Measurements from ENCODE around the gene TLNRD1.

TLNRD1 gene

GRCh38 chr15:80977627-80978036, 23.1 kb upstream of the TLNRD1 start:
- no peak for DNase-seq (ENCODE audit: low read depth)

DNA sequence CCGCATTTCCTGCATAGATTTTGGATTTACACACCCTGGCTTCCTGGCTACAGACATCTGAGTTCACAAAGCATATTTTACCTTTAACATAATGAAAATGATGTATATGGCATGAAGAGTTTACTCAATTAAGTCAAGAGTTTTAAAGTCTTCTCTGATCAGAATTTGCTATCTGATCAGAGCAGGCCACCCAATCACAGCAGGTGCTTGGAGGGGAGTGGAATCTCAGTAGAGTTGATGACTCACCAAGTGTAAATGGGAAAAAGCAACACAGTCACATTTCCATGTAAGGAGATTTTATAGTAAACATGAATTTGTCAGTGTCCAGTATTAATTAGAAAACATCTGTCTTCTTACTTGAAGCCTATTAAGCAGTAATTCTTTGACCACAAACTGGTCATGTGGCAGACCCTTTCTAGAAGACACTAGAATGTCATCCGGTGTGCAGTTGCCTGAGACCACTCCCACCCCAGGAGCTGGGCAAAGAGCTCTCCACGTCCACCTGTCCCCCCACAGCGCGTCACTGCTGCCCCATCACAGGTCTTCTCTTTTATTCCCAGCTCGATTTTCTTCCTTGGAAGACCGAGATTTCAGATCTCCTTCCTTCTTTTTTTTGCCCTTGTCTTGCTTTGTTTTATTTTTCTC, 21.9 kb upstream of the TLNRD1 start:
- DNase-seq (ENCODE audit: low read depth) = no peak

- no peak for DNase-seq (ENCODE audit: low read depth)
These were observed 21.1 kb upstream of the TLNRD1 start for GRCh38 chr15:80979538-80980200.

DNA sequence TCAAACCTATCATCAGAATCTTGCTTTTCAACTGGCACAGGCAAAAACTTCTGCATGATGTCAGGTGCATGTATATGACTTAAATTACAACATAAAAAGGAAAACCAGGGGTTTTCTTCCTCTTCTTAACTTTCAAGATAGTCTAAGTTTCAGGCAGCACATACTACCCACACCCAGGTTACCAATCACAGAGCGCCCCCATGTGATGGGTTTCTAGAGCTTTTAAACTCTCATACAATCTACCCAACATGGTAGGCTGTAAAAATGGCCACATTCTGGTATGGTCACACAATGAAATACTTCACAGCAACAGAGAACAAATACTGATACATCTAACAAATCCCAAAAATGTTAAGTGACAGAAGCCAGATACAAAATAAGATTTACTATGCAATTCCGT, 18.5 kb upstream of the TLNRD1 start:
- no peak for DNase-seq (ENCODE audit: low read depth)

GRCh38 chr15:80982839-80983238, 17.9 kb upstream of the TLNRD1 start:
- DNase-seq (ENCODE audit: low read depth) = no peak

- DNase-seq (ENCODE audit: low read depth) = no peak
These were observed 15.9 kb upstream of the TLNRD1 start for GRCh38 chr15:80984856-80985255.

DNA sequence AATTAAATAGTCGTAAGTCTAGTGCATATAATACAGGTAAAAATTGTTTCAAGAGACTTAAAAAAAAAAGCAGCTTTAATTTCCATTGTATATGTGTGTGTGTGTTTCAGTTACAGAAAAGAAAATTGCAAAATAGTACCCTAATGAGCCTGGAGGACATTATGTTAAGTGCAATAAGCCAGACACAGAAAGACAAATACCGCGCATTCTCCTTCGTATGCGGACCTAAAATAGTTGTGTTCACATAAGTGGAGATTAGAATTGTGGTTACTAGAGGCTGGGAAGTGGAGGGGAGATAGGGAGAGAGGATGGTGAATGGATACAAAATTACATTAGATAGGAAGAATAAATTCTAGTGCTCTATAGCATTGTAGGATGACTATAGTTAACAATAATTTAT, 14.7 kb upstream of the TLNRD1 start:
- no peak for DNase-seq (ENCODE audit: low read depth)

DNA sequence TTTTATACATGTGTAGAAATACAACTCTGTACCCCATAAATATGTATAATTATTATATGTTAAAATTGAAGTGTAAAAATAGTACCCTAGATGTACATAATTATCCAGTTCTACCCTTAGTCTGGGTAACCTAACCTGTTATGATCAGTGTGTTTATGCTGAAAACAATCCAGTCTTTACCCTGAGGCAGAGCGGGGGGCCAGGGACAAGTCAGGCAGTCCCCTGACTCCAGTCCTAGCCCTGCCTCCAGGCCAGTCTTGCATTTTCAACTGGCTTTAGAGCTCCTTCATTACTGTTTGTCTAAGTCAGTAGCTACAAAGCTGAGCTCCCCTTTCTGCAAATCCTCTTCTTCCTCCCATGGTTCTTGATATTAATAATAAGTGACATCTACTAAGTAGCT, 14.2 kb upstream of the TLNRD1 start:
- no peak for DNase-seq (ENCODE audit: low read depth)

DNA sequence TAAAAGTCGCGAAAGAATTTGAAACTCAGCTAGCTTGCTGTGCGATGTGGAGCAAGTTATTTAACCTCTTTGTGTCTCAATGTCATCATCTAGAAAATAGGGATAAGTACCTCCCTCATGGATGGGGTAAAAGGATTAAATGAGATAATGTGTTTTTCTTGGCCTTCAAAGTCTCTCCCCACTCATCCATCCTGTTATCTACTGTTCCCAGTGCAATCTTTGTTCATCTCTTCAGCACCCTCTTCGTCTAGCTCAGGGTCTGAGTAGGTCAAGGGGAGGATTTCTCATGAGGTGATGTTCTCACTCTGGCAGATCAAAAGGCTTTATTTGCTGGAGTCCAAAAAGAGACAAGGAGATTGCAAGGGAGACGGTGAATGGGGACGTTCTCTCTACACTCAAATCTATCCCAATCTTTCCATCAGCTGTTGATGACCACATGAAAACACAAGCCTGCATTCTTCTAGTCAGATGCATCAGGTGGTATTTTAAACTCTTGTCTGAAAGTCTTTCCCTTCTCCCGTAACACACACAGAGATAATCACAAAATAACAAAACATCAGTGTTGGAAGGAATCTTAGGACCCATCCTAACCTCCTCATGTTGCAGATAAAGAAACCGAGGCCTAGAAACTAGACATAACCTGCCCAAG, 12.5 kb upstream of the TLNRD1 start:
- DNase-seq (ENCODE audit: low read depth) = no peak

GRCh38 chr15:80989081-80989517, 11.6 kb upstream of the TLNRD1 start:
- no peak for DNase-seq (ENCODE audit: low read depth)

GRCh38 chr15:80989518-80990478, 10.9 kb upstream of the TLNRD1 start, which contains the start of gene MESD:
MESD (minus strand) TSS chr15:80989819; CDS start chr15:80989791, 28 bp downstream.
- peak; percentile 97 for DNase-seq (ENCODE audit: low read depth)

DNA sequence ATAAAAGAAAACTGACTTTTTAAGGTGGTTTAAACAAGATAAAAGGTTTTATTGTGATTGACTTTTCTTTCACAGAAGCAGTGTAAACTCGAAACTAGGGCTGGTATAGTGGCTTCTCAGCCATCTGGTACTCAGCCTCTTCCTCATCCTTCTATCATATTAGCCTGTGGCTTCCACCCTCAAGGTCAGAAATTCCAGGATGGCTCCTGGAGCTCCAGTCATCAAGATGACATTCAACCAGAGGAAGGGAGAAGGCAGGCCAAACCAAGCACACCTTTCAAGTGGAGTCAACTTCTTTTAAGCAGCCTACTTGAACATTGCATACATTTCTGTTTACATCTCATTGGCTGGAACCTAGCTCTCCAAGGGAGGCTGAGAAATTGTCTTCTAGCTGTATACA, 9.8 kb upstream of the TLNRD1 start:
- no peak for DNase-seq (ENCODE audit: low read depth)

- no peak for DNase-seq (ENCODE audit: low read depth)
These were observed 9.3 kb upstream of the TLNRD1 start for GRCh38 chr15:80991421-80991820.

DNA sequence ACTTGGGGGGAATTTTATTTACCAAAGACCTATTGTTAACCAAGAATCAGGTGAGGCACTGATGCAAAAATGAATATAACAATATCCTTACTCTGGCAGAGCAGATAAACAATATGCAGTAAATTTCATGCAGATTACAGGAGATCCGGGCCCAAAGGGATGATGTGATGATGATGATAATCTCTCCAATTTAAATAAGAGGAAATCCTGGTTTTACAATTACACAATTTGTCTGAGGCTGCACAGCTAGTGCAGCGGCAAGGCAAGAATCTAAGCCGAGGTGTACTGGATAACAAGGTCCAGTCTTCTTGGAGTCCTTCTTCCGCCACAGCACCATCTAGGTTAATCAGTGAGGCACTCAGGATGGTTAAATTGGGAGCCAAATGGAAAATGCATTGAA, 8.7 kb upstream of the TLNRD1 start:
- DNase-seq (ENCODE audit: low read depth) = no peak

DNA sequence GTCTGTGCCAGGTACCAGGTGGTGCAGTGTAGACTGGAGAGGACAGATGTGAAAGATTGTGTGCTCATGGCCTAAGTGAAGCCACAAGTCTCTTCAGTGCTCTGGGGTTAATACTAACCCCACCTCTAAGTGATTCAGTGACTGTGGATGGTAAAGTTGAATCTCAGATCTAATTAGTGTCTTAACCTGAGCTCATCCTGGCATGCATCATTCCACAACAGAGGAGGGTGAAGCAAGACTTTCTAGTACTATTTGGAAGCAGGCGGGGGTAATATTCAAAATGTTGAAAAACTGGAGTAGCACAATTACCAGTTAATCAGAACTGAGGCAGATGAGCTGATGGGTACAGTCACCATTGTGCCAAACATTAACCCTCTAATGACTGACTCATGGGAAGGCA, 8.3 kb upstream of the TLNRD1 start:
- no peak for DNase-seq (ENCODE audit: low read depth)

GRCh38 chr15:80996247-80996646, 4.5 kb upstream of the TLNRD1 start:
- DNase-seq (ENCODE audit: low read depth) = no peak

GRCh38 chr15:80997692-80998091, 3.0 kb upstream of the TLNRD1 start:
- DNase-seq (ENCODE audit: low read depth) = no peak

DNA sequence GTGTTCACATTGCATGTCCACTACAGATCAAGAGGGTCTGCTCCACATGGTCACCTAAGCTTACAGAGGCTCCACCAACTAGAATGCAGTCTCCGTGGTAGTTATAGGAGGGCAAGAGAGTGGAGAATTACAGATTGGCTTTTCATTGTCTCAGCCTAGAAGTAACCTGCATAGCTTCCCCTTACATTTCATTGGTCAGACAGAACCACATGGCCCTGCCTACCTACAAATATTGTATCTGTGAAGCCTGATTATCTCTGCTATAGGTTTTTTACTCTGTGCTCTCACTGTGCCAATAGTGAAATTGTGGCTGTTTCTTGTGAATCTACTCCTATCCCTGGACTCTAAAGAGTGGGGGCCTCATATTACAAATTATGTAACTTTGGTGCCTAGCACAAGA, 2.5 kb upstream of the TLNRD1 start:
- DNase-seq (ENCODE audit: low read depth) = no peak

DNA sequence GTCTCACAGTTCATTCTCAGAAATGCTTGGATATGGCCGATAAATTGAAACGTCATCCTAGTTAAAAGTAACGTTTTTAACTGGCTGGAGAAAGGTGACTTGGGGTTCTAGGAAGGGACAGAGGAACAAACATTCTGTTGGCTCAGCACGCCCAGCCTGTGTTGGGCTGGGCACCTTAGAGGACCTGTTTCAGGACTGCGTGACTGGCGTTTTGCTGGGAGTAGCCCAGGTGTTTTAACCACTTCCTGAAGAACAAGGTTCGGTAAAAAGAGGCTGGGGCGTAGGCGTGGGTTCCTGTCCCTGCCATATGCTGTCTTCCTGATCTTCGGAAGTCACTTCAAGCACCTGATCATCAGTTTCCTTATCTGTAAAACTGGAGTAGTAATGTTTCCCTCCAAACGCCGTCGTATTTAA, 1.1 kb upstream of the TLNRD1 start:
- peak; percentile 16 for DNase-seq (ENCODE audit: low read depth)

DNA sequence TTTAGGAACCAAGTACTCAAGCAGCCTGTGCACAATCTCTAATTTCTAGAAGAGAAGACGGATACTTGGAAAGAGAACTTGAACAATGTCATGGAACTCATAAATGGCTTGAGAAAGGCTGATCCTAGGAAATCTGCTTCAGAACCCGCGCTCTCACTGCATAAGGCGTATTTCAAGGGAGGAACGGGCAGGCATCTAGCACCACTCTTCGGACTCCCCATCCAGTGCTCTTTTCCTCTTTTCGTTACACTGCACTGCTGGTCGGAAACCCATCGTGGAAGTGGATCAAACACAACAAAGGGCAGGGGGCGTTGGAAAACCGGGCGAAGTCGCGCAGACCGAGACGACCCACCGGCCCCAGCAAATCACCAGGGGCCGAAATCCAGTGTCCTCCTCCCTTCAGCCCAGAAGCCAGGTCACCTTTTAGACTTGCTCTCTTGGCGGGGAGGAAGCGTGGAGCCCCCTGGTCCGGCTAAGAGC, 539 bp upstream of the TLNRD1 start:
- DNase-seq (ENCODE audit: low read depth) = no peak

DNA sequence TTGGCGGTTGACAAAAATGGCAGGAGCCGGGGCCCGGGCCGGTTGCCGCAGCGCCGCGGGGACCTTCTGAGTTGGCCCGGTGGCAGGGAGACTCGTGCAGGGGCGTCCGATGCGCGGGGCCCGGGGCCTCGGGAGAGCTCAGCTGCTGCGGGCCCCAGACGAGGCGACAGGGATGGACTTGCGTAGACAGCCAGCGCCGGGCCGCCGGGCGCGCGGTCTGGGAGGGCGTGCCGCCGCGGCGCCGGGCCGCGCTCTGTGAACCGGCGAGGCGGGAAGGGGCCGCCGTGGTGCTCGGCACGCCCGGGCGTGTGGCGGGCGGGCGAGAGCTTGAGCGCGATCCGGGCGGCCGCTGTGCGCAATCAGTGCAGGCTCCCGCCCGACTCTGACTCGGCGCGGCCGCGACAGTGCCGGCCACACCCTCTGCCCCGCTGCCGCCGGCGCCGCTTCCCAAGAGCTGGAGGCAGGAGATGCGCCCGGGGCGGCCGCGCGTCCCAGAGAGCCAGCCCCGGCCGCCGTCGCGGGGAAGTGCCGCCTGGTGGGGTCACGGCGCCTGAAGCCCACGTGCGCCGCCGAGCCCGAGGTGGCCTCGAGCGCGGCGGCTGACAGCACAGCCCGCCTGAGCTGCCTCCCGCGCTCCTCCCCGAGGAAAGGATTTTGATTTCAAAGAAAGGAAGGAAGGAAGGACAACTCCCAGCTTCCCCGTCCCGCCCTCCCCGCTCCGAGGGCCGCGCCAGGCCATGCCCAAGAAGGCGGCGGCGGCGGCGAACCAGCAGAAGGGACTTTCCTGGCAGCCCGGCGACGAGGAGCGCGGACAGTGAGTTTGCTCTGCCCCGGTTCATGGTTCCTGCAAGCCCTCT, 657 bp downstream of the TLNRD1 start:
- peak; percentile 20 for DNase-seq (ENCODE audit: low read depth)

Data from stimulated activated CD8-positive, alpha-beta memory T cell treated with anti-CD3 and anti-CD28 coated beads, Interleukin-12 subunit alpha, Interleukin-12 subunit beta, amount 100 ng/mL, for 1 hour (primary cell).